GM23338 (cell line): ENCODE results near the gene CASP7. TPM values are rescaled to one million over a fixed set of nuclear protein-coding genes. Genes with fewer than 3 reads are reported as not detected.

ENCODE experiments used
- ATAC-seq: fragments of 200-7000 bp; cut with Tn5 transposase; 3 replicates; pipeline ENCODE4 v1.9.1; 2020
- DNase-seq: peaks from one replicate; pipeline ENCODE4 v3.0.0-alpha.2; 2015; ENCODE audit warnings: low spot score
- H2AFZ ChIP-seq: fragments of 200-600 bp; sonication (generic); 2 replicates; pipeline ENCODE4 v1.8.0; 2016; ENCODE audit warnings: antibody characterized with exemption, mild to moderate bottlenecking, moderate library complexity
- H3F3A ChIP-seq: fragments of 200-600 bp; sonication (generic); replicated peaks from 2 replicates; pipeline ENCODE4 v1.8.0; 2017; ENCODE audit warnings: antibody characterized with exemption, mixed run types, low read depth
- H3K27ac ChIP-seq: fragments of 200-600 bp; sonication (generic); 2 replicates; pipeline ENCODE4 v1.6.1; 2016; ENCODE audit warnings: low read depth
- H3K27me3 ChIP-seq: fragments of 200-600 bp; sonication (generic); 2 replicates; pipeline ENCODE4 v1.8.0; 2016; ENCODE audit warnings: mild to moderate bottlenecking, mixed run types, moderate library complexity; ENCODE audit not compliant: insufficient read depth
- H3K36me3 ChIP-seq: fragments of 200-600 bp; sonication (generic); 2 replicates; pipeline ENCODE4 v1.8.0; 2016; ENCODE audit warnings: mild to moderate bottlenecking; ENCODE audit not compliant: insufficient read depth
- H3K4me1 ChIP-seq: fragments of 200-600 bp; sonication (generic); 2 replicates; pipeline ENCODE4 v1.8.0; 2016; ENCODE audit warnings: mild to moderate bottlenecking, moderate library complexity; ENCODE audit not compliant: insufficient read depth
- H3K4me2 ChIP-seq: fragments of 200-600 bp; sonication (generic); 2 replicates; pipeline ENCODE4 v1.7.1; 2017; ENCODE audit warnings: mixed run types
- H3K4me3 ChIP-seq: fragments of 200-600 bp; sonication (generic); 2 replicates; pipeline ENCODE4 v1.6.1; 2016; ENCODE audit warnings: mixed run types
- H3K79me2 ChIP-seq: fragments of 200-600 bp; sonication (generic); replicated peaks from 2 replicates; pipeline ENCODE4 v1.8.0; 2017; ENCODE audit warnings: mild to moderate bottlenecking; ENCODE audit not compliant: insufficient read depth
- H3K9me2 ChIP-seq: fragments of 200-600 bp; sonication (generic); 2 replicates; pipeline ENCODE4 v1.8.0; 2017; ENCODE audit not compliant: insufficient read depth
- H4K20me1 ChIP-seq: fragments of 200-600 bp; sonication (generic); replicated peaks from 2 replicates; pipeline ENCODE4 v1.8.0; 2017; ENCODE audit warnings: mild to moderate bottlenecking; ENCODE audit not compliant: insufficient read depth
- H3K27ac Mint-ChIP-seq: 2 replicates; pipeline ENCODE4 v1.8.0; 2020; ENCODE audit warnings: inconsistent platforms, mild to moderate bottlenecking, moderate library complexity, mixed read lengths
- H3K27me3 Mint-ChIP-seq: 3 replicates; pipeline ENCODE4 v1.8.0; 2022; ENCODE audit warnings: low read depth, mild to moderate bottlenecking, moderate library complexity, mixed read lengths, inconsistent platforms; ENCODE audit not compliant: insufficient read depth, poor library complexity
- H3K36me3 Mint-ChIP-seq: 3 replicates; pipeline ENCODE4 v1.8.0; 2021; ENCODE audit warnings: low read depth, mild to moderate bottlenecking, inconsistent platforms, moderate library complexity, mixed read lengths
- H3K4me1 Mint-ChIP-seq: 3 replicates; pipeline ENCODE4 v1.8.0; 2020; ENCODE audit warnings: mild to moderate bottlenecking, inconsistent platforms, mixed read lengths
- H3K4me3 Mint-ChIP-seq: 3 replicates; pipeline ENCODE4 v1.8.0; 2021; ENCODE audit warnings: moderate library complexity, mild to moderate bottlenecking, inconsistent platforms, mixed read lengths
- H3K9me3 Mint-ChIP-seq: 3 replicates; pipeline ENCODE4 v1.8.0; 2020; ENCODE audit warnings: moderate library complexity, mild to moderate bottlenecking, inconsistent platforms, mixed read lengths
- CREB1 ChIP-seq: fragments of 250-450 bp; sonication (Bioruptor Pico); IDR thresholded peaks from 2 replicates; pipeline ENCODE4 v1.5.0; 2020; ENCODE audit warnings: low read depth, mild to moderate bottlenecking, moderate library complexity
- CTCF ChIP-seq, 2 experiments: fragments of 200-600 bp in 1 of 2; sonication (generic) in 1 of 2; conservative IDR thresholded peaks; 2 replicates each; pipeline versions ENCODE4 v1.5.1 to v1.6.1; 2016 to 2017; ENCODE audit warnings: antibody characterized with exemption in 2 of 2, low read depth in 2 of 2, mild to moderate bottlenecking in 2 of 2, moderate library complexity in 1 of 2
- ETS1 ChIP-seq: IDR thresholded peaks from 2 replicates; pipeline ENCODE4 v1.6.1; 2016; ENCODE audit warnings: antibody characterized with exemption
- EZH2 ChIP-seq: fragments of 200-600 bp; sonication (generic); IDR thresholded peaks from one replicate; pipeline ENCODE4 v1.8.0; 2017; ENCODE audit warnings: antibody characterized with exemption, mild to moderate bottlenecking, low read depth; ENCODE audit not compliant: unreplicated experiment
- EZH2phosphoT487 ChIP-seq: fragments of 200-600 bp; sonication (generic); IDR thresholded peaks from one replicate; pipeline ENCODE4 v1.8.1; 2018; ENCODE audit warnings: antibody characterized with exemption; ENCODE audit not compliant: unreplicated experiment
- JUNB ChIP-seq: IDR thresholded peaks from one replicate; pipeline ENCODE4 v1.6.1; 2016; ENCODE audit warnings: antibody characterized with exemption; ENCODE audit not compliant: unreplicated experiment
- NANOG ChIP-seq: IDR thresholded peaks from 2 replicates; pipeline ENCODE4 v1.6.1; 2016; ENCODE audit warnings: antibody characterized with exemption, borderline replicate concordance
- POLR2AphosphoS5 ChIP-seq: IDR thresholded peaks from 2 replicates; pipeline ENCODE4 v1.6.1; 2016; ENCODE audit warnings: antibody characterized with exemption, low read depth
- REST ChIP-seq: IDR thresholded peaks from one replicate; pipeline ENCODE4 v1.6.1; 2018; ENCODE audit warnings: antibody characterized with exemption; ENCODE audit not compliant: unreplicated experiment
- STAT1 ChIP-seq: IDR thresholded peaks from one replicate; pipeline ENCODE4 v1.6.1; 2016; ENCODE audit warnings: antibody characterized with exemption; ENCODE audit not compliant: unreplicated experiment
- ZNF114 ChIP-seq: fragments of 250-450 bp; sonication (Bioruptor Pico); IDR thresholded peaks from 2 replicates; pipeline ENCODE4 v1.5.0; 2020; ENCODE audit warnings: mild to moderate bottlenecking, moderate library complexity
- ZNF331 ChIP-seq: fragments of 250-450 bp; sonication (Bioruptor Pico); IDR thresholded peaks from 2 replicates; pipeline ENCODE4 v1.5.0; 2020; ENCODE audit warnings: low read depth, mild to moderate bottlenecking, moderate library complexity
- ZNF462 ChIP-seq: fragments of 250-450 bp; sonication (Bioruptor Pico); IDR thresholded peaks from 2 replicates; pipeline ENCODE4 v1.5.0; 2020; ENCODE audit warnings: mild to moderate bottlenecking, moderate library complexity
- long read RNA-seq: library from polyadenylated mRNA; unstranded; transcript quantifications from one replicate; pipeline ENCODE4 v2.0.0, GENCODE V29; 2020; ENCODE audit not compliant: unreplicated experiment
- polyA plus RNA-seq: library from polyadenylated mRNA; unstranded; fragments of >200 nt; fragmentation: Nextera tagmentation; extraction: Ambion mirVana; gene quantifications from 2 replicates; pipeline ENCODE4 v1.2.1, GENCODE V29; 2016
- total RNA-seq: library from RNA; depleted of rRNA; stranded (reverse); fragments of >200 nt; shearing (Covaris generic); gene quantifications from 2 replicates; pipeline ENCODE4 v1.2.3, GENCODE V29; 2014; rRNA removed

The CASP7 gene
- total RNA-seq: 5.7 and 7.0 TPM in 2 replicates
- polyA plus RNA-seq: 2.1 and 2.5 TPM in 2 replicates
- long read RNA-seq, partial matches to known transcripts: 1 of 4 reads
- long read RNA-seq, other reads (novel, unspliced or antisense): 2 of 4 reads

- peak within 1 kb of the TSS; percentile 98 for H3K4me3 ChIP-seq
- H3F3A ChIP-seq: no peaks in the 10 kb centered on the region
- peak within 1 kb of the TSS; percentile 100 for H2AFZ ChIP-seq
- H3K9me2 ChIP-seq: no peaks in the 10 kb centered on the region
- H3K79me2 ChIP-seq: peaks cover 6% of the 10 kb centered on the region; the same call in 1 of the 2 replicates
- H3K27me3 ChIP-seq: peaks cover 14% of the 10 kb centered on the region
- H4K20me1 ChIP-seq: peaks cover 9% of the 10 kb centered on the region; the same call in 1 of the 2 replicates
- Mint-ChIP-seq H3K27me3 (peaks cover 9% of the 10 kb centered on the region), H3K9me3 (no peaks in the 10 kb centered on the region), H3K27ac (peak within 1 kb of the TSS; percentile 38), H3K4me3 (peak within 1 kb of the TSS; percentile 89), H3K36me3 (peaks cover 7% of the 10 kb centered on the region; the same call in 1 of the 3 replicates), H3K4me1 (peaks cover 10% of the 10 kb centered on the region; the same call in 1 of the 3 replicates)
- H3K36me3 ChIP-seq: no peaks in the 10 kb centered on the region
- DNase-seq (peak; percentile 92), ATAC-seq (peak; percentile 94)
- TF ChIP-seq EZH2phosphoT487 (no peak), CTCF (conservative IDR thresholded peaks at IDR 0.05; ENCODE audit: low read depth in 2 of 2) (peak in 1 of 2 experiments; percentile 67; a peak in 2 of 4 replicates), JUNB (no peak), STAT1 (no peak), REST (no peak), ETS1 (no peak), CREB1 (no peak), POLR2AphosphoS5 (peak; percentile 58), ZNF331 (CRISPR knock-in tag) (no peak), ZNF462 (CRISPR knock-in tag) (no peak), NANOG (no peak), EZH2 (no peak), ZNF114 (no peak)
- peak within 1 kb of the TSS; percentile 74; the same call in 1 of the 2 replicates for H3K27ac ChIP-seq
- H3K4me2 ChIP-seq: peak within 1 kb of the TSS; percentile 98
- peaks cover 8% of the 10 kb centered on the region; the same call in 1 of the 2 replicates for H3K4me1 ChIP-seq
Measured at GRCh38 chr10:113679463-113680189, at the start of gene CASP7. CASP7 (plus strand) TSS chr10:113679912; CDS start chr10:113697494, 17,582 bp downstream.
